ENCODE results near the gene ERP44. TPM values are rescaled to one million over a fixed set of nuclear protein-coding genes. Genes with fewer than 3 reads are reported as not detected.
"Not testable (repeated sequence)": the region's sequence is repeated elsewhere in the genome, so short reads cannot be mapped to it uniquely, and the experiment has no call there.

The ERP44 gene
- total RNA-seq, 1 donor from 2014 or later: 19.5 TPM

DNA sequence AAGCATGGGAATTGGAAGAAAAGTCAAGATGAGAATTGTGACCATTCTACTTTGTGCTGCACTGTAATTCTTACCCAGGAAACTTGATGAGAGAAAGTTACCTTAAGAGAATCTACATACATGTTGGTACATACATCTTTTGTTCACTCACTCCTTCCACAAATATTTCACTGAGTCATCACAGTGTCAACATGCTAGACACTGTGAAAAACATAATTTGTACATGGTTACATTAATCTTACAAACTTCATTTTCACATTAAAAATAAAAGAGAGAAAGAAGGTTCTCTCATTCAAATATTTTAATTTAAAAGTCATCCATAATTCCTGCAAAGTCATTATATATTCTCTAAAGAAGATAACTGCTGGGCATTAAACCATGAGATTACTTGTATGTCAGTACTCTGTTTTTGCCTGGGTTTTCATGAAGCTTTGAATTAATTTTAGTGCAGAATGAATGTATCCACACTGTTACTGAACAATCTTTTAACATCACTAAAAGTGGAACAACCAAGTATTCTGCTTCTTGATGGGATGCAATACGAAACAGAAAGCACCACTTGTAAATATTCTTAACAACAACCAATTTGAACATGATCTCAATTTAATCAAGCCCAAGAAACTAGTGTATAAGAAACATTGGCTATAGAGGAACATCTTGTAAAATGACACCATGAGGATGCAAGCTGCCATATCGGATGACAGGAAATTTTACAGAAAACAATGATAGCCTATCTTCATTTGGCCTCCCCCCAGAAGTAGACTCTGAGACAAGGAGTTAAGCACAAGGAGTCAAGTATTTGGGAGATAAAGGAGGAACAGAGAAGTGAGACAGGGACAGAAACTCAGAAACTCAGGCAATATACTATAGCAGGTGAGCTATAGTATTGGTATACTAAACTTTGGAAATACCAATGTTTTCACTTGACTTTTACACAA lies 28.4 kb downstream of the ERP44 start:
- intact Hi-C loops (cut with micrococcal nuclease): no loop called here

DNA sequence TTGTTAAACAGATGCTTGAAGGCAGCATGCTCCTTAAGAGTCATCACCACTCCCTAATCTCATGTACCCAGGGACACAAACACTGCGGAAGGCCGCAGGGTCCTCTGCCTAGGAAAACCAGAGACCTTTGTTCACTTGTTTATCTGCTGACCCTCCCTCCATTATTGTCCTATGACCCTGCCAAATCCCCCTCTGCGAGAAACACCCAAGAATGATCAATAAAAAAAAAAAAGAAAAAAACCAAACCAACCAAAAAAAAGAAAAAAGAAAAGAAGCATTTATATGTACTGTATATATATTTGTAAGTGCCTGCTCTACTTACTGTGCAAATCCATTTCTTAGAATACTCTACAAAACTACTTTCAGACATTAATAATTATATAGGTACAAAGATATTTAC lies 29.7 kb downstream of the ERP44 start:
- intact Hi-C loops (cut with micrococcal nuclease): not testable (repeated sequence)

DNA sequence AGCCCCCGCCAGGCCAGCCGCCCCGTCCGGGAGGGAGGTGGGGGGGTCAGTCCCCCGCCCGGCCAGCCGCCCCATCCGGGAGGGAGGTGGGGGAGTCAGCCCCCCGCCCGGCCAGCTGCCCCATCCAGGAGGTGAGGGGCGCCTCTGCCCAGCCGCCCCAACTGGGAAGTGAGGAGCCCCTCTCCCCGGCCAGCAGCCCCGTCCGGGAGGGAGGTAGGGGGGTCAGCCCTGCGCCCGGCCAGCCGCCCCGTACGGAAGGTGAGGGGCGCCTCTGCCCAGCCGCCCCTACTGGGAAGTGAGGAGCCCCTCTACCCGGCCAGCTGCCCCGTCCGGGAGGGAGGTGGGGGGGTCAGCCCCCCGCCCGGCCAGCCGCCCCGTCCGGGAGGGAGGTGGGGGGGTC lies 30.8 kb downstream of the ERP44 start:
- intact Hi-C loops (cut with micrococcal nuclease): not testable (repeated sequence)

DNA sequence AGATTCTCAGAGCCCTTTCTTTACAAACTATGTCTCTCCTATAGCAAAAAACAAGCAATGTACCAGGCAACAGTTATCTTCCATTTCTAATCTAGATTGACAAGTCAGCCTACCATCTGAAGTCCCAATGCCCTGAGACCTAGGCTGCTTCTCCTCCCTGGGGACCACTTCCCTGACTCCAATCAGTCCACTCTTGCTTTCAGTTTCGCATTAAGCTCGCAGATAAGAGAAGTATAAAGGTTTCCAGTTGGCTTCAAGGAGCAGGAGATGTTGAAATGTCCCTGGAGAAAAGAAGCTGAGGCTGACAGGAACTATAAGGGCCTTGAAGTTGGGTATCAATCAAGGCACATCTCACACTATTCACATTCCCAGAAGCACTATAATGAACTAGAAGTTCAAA lies 32.3 kb downstream of the ERP44 start:
- intact Hi-C loops (cut with micrococcal nuclease): no loop called here

DNA sequence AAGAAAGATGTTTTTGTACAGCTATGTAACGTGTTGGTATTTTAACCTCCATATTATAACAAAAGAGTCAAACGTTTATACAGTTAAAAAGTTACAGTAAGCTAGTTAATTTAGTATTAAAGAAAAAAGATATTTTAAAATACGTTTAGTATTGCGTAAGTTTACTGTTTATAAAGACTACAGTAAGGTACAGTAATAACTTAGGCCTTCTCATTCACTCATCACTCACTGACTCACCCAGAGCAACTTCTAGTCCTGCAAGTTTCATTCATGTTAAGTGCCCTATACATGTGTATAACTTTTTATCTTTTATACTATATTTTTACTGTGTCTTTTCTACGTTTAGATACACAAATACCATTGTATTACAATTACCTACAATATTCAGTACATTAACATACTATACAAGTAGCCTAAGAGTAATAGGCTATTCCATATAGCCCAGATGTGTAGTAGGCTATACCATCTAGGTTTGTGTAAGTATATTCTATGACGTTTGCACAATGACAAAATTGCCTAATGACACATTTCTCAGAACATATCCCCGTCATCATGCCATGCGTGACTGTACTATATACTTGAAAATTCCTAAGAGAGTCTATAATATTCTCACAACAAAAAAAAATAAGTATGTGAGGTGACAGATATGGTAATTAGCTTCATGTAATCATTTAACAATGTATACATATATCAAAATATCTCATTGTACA lies 33.8 kb downstream of the ERP44 start:
- intact Hi-C loops (cut with micrococcal nuclease): no loop called here

DNA sequence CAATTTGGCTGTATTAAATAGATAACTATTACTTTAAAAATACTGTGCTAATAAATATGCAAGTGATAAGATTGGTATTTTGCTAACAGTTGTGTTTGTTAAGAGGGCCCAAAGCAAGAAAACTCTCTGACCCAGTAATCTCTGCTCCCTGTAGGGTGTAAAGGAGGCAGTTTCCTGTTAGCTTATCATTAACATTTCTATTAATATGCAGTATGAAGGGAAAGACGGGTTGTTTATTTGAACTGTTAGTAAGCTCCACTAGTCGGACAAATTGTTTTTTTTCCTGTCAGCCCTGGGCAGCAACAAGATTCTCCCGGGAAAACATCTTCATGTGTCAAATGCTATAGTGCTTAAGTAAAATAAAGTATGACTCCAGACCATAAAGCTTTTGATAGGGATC lies 35.6 kb downstream of the ERP44 start:
- intact Hi-C loops (cut with micrococcal nuclease): no loop called here

DNA sequence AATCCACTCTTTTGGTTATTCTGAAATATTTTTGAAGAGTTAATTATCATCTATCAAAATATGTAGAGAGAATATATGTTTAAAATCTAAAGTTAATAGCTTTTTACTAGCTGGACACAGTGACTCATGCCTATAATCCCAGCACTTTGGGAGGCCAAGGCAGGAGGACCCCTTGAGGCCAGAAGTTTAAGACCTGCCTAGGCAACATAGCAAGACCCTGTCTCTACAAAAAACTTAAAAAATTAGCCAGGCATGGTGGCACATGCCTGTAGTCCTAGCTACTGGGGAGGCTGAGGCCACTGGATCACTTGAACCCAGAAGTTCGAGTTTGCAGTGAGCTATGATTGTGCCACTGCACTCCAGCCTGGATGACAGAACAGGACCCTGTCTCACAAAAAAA lies 36.1 kb downstream of the ERP44 start:
- intact Hi-C loops (cut with micrococcal nuclease): not testable (repeated sequence)

DNA sequence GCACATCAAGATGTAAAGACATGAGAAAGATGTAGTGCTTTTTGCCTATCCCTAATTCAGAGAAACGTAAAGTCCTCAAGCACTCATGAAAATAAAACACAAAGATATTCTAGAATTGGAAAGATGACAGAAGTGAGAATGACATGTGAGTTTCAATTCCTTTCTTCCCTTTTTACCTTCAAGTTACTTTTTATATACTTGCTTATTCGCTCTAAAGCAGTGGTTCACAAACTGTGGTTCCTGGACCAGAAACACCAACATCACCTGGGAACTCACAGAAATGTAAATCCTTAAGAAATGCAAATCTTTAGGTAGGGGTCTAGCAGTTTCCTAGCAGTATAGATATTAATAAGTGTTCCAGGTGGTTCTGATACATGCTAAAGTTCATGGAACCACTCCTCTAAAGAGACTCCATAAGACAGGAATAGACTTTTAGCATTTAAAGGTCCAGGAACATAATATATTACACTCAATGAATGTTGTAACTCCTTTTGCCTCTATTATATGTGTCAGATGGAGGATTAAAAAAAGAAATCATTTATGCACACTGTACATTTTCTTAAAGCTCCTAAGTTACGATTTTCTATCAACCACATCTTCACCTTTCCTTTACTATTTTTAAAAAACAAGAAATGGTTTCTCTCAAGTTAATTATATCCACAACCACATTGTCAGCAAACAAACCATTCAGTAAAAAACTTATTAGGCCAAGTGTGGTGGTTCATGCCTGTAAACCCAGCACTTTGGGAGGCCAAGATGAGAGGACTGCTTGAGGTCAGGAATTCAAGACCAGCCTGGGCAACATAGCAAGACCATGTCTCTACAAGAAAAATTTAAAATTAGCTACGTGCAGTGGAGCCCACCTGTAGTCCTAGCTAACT lies 39.9 kb downstream of the ERP44 start:
- intact Hi-C loops (cut with micrococcal nuclease): no loop called here

DNA sequence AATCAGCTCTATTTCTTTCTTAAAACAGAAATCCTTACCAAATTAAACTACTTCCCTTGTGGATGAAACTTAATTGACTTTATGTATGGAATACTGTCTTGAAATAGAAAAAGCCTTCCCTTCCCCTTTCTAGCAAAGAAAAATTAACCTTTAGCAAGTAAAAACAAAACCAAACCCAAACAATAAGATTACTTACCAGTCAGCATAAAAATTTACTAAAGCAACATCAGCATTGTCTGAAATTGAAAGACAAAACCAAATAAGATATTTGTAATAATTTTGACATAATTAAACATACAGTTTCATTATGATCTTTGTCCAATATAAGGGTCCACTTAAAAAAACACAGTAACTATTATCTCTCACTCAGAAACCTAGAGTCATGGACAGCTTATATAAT lies 41.2 kb downstream of the ERP44 start:
- intact Hi-C loops (cut with micrococcal nuclease): no loop called here

DNA sequence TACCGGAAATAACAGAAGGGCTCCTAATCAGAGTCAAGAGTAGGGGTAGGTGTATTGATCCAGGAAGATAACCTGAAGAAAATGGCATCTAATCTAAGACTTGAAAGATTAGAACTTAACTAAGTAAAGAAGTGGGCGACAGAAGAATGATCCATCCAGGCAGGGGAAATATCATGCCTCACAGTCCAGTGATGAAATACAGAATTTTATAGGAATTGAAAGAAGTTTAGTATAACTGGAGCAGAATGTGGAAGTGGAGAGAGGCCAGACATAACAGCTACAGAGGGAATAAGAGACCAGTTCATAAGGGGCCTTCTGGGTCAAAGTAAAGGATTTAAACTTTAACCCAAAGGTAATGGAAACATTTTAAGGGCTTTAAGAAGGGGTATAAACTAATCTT lies 42.2 kb downstream of the ERP44 start:
- intact Hi-C loops (cut with micrococcal nuclease): no loop called here

DNA sequence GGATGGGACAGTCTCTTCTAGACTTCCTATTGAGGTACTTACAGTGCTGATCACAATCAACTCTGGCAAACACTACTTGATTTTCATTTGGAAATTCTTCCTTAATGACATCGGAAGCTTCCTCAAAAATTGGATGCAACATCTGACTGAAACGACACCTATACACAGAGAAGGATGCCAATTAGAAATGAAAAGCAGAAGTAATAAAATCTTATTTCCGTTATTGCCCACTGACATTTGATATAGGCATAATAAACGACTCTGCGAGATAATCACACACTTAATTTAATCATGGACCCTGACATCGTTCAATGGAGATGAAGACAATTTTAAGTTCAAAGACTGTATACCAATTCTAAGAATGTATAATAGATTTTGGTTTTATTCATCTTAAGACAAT lies 46.4 kb downstream of the ERP44 start:
- intact Hi-C loops (cut with micrococcal nuclease): loop anchor here (5.0 kb wide), 1 partner anchor 35 kb away; no protein-coding TSS in a partner anchor

DNA sequence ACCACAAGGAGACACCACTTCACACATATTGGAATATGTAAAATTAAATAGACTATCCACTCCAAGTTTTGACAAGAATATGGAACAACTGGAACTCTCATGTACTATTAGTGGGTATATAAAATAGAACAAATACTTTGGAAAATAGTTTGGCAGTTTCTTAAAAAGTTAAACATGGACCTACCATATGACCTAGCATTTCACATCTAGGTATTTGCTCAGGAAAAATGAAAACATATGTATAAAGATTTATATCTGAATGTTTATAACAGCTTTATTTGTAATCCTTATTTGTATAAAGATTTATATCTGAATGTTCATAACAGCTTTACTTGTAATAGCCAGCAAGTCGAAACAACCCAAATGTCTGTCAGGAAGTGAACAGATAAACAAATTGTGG lies 49.2 kb downstream of the ERP44 start:
- intact Hi-C loops (cut with micrococcal nuclease): no loop called here

DNA sequence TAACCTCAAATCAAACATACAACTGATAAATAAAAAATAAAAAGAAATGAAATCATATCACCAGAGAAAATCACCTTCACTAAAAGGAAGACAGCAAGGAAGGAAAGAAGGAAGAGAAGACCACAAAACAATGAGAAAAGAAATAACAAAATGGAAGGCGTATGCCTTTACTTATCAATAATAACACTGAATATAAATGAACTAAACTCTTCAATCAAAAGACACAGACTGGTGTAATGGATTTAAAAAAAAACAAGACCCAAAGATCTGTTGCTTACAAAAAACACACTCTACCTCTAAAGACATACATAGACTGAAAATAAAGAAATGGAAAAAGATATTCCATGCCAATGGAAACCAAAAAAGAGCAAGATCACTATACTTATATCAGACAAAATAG lies 60.3 kb downstream of the ERP44 start:
- intact Hi-C loops (cut with micrococcal nuclease): no loop called here

DNA sequence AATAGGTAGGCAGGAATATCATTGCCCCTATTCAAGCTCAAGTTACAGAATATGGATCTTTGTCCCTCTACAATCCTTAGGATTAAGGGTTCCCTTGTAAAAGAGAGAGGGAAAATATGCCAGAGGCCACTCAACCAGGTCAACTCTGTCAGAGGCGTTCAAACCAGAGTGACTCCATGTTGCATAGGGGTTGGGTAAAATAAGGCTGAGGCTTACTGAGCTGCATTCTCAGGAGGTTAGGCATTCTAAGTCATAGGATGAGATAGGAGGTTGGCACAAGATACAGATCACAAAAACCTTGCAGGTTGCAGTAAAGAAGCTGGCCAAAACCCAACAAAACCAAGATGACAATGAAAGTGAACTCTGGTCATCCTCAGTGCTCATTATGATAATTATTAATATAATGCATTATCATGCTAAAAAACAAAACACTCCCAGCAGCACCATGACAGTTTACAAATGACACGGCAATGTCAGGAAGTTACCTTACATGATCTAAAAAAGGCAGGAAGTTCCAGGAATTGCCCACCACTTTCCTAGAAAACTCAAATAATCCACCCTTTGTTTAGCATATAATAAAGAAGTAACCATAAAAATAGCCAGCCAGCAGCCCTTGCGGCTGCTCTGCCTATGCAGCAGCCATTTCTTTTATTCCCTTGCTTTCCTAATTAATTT lies 64.8 kb downstream of the ERP44 start:
- intact Hi-C loops (cut with micrococcal nuclease): no loop called here

DNA sequence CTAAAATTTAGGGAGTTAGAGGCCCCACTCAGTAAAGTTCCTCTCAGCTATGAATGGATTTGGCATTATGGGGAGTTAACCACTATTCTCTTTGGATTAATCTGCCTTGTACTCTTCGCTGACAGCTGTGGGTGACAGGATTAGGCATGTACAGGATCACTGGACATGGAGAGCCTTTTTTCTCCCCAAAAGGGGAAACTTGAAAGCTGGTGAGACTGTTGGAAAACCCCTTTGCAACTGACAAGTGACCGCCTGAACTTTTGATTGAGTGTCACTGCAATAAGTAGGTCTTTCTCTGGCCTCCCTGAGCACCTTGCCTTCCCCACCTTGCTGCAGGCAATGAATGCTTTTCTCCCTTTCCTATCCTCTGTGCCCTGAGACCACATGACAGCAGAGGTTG lies 68.3 kb downstream of the ERP44 start:
- intact Hi-C loops (cut with micrococcal nuclease): no loop called here

DNA sequence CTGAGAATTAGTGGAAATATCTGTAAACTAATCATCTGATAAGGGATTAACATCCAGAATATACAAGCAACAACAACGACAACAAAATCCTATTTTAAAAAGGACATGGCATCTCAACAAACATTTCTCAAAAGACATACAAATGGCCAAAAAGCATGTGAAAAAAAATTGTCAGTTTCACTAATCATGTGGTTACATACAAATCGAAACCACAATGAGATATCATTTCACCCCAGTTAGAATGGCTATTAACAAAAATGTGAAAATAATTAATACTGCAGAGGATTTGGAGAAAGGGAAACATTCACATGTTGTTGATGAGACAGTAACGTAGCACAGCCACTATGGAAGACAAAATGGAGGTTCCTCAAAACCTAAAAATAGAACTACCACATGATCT lies 69.5 kb downstream of the ERP44 start:
- intact Hi-C loops (cut with micrococcal nuclease): no loop called here

DNA sequence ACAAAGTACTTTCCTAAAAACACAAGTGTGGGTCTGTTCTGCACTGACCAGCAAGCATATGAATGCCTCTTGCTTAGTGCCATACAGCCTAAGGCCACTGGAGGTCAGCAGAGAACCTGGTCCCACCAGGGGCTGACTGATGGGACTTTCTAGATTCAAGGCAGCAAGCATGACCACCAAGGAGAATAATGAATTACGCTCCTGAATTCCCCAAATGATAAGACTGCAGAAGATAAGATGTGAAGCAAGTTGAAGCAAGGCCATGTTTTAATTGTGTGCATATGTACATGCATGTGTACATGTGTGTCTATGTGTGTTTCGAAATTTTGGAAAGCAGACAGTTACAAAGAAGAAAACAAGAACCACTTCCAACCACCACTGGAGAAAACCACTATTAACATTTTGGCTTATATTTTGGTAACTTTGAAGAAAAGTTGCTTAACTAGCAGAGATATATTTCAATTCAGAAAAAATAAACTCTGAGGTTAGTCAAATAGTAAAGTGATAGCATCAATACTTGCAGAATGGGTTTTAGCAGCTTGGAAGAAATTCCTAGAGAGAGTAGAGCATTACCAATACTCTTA lies 70.5 kb downstream of the ERP44 start:
- intact Hi-C loops (cut with micrococcal nuclease): loop anchor here (1.0 kb wide), 6 partner anchors 71 to 567 kb away; partner anchors contain the start of genes INVS and TEX10

DNA sequence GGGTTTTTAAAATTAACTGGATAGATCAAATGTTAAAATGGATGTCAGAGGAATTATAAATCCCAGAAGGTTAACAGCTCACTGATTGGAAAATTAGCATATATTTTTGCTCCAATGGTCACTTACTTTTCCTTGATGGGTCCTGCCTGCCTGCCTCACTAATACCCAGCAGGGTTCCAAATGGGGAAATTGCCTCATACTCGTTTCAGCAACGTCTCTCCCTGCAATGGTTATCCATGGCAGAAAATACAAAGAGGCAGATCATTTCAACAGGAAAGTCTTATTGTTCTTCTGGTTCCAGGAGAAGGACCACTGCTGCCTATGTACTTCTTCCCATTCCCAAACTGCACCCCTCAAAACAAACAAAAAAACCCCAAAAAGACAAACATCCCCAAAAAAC lies 71.3 kb downstream of the ERP44 start:
- intact Hi-C loops (cut with micrococcal nuclease): no loop called here

DNA sequence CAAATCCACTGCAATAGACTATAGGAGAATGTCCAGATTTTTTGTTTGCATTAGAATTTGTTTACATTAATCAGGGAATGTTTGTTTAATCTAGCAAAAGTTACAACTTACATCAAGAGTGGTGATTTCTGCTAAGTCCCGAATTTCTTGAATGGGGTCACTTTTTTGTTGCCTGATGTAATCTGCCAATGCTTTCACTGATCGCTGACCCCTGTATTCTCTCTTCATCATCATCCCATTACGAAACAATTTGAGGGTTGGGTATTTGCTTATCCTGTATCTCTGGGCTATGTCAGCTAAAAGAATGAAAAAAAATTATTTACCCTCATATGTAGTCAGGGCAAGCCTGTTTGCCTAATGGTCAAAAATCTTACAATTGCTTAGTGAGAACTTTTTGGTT lies 76.9 kb downstream of the ERP44 start:
- intact Hi-C loops (cut with micrococcal nuclease): no loop called here

DNA sequence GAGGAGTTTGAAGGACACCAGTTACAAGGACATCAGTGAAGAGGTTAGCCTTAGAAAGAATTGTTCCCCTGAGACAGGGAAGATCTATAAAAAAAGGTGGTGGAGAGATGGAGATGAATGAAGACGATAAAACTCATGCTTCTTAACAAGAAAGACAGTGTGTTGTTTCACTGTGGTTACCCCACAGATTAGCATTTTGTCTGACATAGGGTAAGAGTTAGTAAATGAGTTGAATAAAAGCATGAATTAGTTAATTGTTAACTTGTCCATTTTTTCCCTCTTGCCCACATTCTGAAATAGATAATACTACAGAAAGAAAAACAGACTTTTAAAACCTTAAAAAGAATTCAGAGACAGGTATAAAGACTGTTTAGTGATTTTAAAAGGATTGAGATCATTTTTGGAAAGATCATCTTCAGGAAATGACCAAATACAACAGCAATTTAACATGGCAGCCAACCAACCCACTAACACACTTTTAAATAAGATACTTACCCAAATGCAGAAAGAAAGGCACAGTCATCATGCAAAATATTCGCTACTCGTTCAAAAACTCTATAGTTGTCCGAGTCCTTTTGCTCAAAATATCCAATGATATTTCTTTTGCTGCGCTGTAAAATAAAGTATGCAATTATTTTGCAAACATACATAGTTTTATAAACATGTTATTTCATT lies 78.5 kb downstream of the ERP44 start:
- intact Hi-C loops (cut with micrococcal nuclease): no loop called here
